ENCODE results near the gene PLCB4.

- no peak for TF ChIP-seq ZNF331 (CRISPR knock-in tag; IDR thresholded peaks at IDR 0.05; ENCODE audit: low read depth)
- TF ChIP-seq REST (IDR thresholded peaks at IDR 0.05; ENCODE audit: unreplicated experiment) = no peak
- TF ChIP-seq, protein P1, sequence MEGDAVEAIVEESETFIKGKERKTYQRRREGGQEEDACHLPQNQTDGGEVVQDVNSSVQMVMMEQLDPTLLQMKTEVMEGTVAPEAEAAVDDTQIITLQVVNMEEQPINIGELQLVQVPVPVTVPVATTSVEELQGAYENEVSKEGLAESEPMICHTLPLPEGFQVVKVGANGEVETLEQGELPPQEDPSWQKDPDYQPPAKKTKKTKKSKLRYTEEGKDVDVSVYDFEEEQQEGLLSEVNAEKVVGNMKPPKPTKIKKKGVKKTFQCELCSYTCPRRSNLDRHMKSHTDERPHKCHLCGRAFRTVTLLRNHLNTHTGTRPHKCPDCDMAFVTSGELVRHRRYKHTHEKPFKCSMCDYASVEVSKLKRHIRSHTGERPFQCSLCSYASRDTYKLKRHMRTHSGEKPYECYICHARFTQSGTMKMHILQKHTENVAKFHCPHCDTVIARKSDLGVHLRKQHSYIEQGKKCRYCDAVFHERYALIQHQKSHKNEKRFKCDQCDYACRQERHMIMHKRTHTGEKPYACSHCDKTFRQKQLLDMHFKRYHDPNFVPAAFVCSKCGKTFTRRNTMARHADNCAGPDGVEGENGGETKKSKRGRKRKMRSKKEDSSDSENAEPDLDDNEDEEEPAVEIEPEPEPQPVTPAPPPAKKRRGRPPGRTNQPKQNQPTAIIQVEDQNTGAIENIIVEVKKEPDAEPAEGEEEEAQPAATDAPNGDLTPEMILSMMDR (conservative IDR thresholded peaks at IDR 0.05; ENCODE audit: low read depth in 2 of 2) = no peak
- TF ChIP-seq EZH2 (IDR thresholded peaks at IDR 0.05; ENCODE audit: low read depth, unreplicated experiment) = no peak
- TF ChIP-seq CREB1 (CRISPR knock-in tag; IDR thresholded peaks at IDR 0.05; ENCODE audit: low read depth) = no peak
Observed at GRCh38 chr20:9126527-9126926, 57.6 kb downstream of the PLCB4 start.

Measured in GM23338 (cell line).